Measurements from ENCODE around the gene S100PBP. TPM values are rescaled to one million over a fixed set of nuclear protein-coding genes. Genes with fewer than 3 reads are reported as not detected.

Gene S100PBP
- polyA plus RNA-seq, 3 donors, result 6.6 to 17.4 (median 7.1) TPM

DNA sequence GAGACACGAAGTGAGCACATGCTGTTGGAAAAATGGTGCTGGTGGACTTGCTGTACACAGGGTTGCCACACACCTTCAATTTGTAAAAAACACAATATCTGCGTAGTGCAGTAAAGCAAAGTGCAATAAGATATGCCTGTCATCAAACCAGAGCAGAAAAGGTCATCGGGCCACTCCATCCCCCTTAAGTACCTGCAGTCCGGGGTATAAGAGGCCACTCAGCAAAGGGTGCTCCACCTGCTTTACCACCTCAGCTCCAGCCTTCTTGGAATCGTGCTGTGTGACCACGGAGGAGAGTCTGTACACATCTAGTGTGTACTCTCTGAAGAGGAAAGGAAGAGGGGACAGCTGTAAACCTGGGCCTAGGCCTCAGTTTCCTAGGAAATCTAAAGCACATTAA, 11.2 kb upstream of the S100PBP start:
- WGBS (ENCODE audit: insufficient coverage), result 93% methylated on average over 3 of the region's 6 CpGs
- TF ChIP-seq, protein P1, sequence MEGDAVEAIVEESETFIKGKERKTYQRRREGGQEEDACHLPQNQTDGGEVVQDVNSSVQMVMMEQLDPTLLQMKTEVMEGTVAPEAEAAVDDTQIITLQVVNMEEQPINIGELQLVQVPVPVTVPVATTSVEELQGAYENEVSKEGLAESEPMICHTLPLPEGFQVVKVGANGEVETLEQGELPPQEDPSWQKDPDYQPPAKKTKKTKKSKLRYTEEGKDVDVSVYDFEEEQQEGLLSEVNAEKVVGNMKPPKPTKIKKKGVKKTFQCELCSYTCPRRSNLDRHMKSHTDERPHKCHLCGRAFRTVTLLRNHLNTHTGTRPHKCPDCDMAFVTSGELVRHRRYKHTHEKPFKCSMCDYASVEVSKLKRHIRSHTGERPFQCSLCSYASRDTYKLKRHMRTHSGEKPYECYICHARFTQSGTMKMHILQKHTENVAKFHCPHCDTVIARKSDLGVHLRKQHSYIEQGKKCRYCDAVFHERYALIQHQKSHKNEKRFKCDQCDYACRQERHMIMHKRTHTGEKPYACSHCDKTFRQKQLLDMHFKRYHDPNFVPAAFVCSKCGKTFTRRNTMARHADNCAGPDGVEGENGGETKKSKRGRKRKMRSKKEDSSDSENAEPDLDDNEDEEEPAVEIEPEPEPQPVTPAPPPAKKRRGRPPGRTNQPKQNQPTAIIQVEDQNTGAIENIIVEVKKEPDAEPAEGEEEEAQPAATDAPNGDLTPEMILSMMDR (IDR thresholded peaks at IDR 0.05), result no peak
- H3K27me3 ChIP-seq (ENCODE audit: control insufficient read depth in 2 of 2, insufficient read depth in 2 of 2, low read length in 2 of 2), result no peaks in the 10 kb centered on the region
- no peak overlapping the region for H3K9ac ChIP-seq (ENCODE audit: insufficient read depth, low read length, poor library complexity, severe bottlenecking)
- no peak overlapping the region for H3K4me3 Mint-ChIP-seq
- H3K4me3 ChIP-seq (replicated peaks in 1 of 3; ENCODE audit: low read depth in 2 of 3, low read length in 3 of 3), result no peak overlapping the region
- intact Hi-C loops (cut with micrococcal nuclease), result no loop called here
- H3K27ac ChIP-seq (ENCODE audit: low read depth in 1 of 2, low read length in 2 of 2), result no peak overlapping the region
- H3K4me1 ChIP-seq (ENCODE audit: control insufficient read depth in 1 of 2, insufficient read depth in 2 of 2, low read length in 2 of 2), result no peaks in the 10 kb centered on the region
- no peak overlapping the region for H3K4me2 ChIP-seq (replicated peaks; ENCODE audit: extremely low read depth, low read length, poor library complexity, severe bottlenecking)
- H3K9me3 Mint-ChIP-seq, result peaks cover 0 to 3% (median 1%) of the 10 kb centered on the region in 7 donors
- no peak overlapping the region for H3K27ac Mint-ChIP-seq
- H3K36me3 ChIP-seq (replicated peaks in 1 of 2; ENCODE audit: control insufficient read depth in 1 of 2, insufficient read depth in 2 of 2, low read length in 2 of 2), result peaks cover 63 to 89% of the 10 kb centered on the region in 2 donors
- H2AFZ ChIP-seq (ENCODE audit: insufficient read depth, low read depth, low read length, poor library complexity, severe bottlenecking), result no peak overlapping the region
- H3K4me1 Mint-ChIP-seq, result no peaks in the 10 kb centered on the region
- no peak for DNase-seq
- peaks cover 0 to 3% (median 2%) of the 10 kb centered on the region in 3 donors for H3K27me3 Mint-ChIP-seq (ENCODE audit: low read depth in 3 of 3)
- H4K20me1 ChIP-seq (ENCODE audit: insufficient read depth, low read length), result peaks cover 11% of the 10 kb centered on the region
- peaks cover 78 to 96% of the 10 kb centered on the region in 2 donors for H3K36me3 Mint-ChIP-seq
- H3K79me2 ChIP-seq (ENCODE audit: insufficient read depth, low read length), result peaks cover 12% of the 10 kb centered on the region
- H3K9me3 ChIP-seq (replicated peaks in 1 of 2; ENCODE audit: control insufficient read depth in 1 of 2, insufficient read depth in 1 of 2, low read length in 2 of 2), result no peaks in the 10 kb centered on the region

DNA sequence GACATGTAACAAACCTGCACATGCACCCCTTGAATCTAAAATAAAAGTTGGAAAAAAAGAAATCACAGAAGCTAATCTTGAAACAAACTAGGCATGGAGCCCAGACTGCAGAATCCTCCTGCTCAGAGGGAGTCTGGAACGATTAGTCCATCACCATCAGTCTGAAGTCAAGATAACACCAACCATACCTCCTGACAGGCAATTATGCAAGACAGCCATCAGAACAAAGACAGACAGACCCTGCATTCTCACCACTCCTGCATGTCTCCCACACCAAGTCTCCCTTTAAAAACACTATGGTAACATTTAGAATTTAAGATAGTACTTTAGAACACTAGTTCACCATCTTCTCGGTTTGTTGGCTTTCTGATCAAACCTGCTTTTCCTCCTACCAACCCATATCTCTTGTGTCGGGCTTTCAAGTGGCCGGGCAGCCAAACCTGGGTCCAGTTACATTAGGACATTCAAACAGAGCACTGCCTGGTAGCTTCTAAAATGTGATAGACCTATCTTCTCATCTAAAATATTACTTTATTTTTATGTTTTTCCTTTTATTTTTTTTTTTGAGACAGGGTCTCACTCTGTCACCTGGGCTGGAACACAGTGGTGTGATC, 10.4 kb upstream of the S100PBP start:
- intact Hi-C loops (cut with micrococcal nuclease), result no loop called here
- no peak for DNase-seq
- H3K27me3 Mint-ChIP-seq (ENCODE audit: low read depth in 3 of 3), result peaks cover 0 to 3% (median 2%) of the 10 kb centered on the region in 3 donors
- TF ChIP-seq, protein P1 (IDR thresholded peaks at IDR 0.05), result no peak
- Histone ChIP-seq H3K9ac (ENCODE audit: insufficient read depth, low read length, poor library complexity, severe bottlenecking) (no peak overlapping the region), H3K27me3 (ENCODE audit: control insufficient read depth in 2 of 2, insufficient read depth in 2 of 2, low read length in 2 of 2) (no peaks in the 10 kb centered on the region), H3K79me2 (ENCODE audit: insufficient read depth, low read length) (peaks cover 18% of the 10 kb centered on the region), H3K36me3 (replicated peaks in 1 of 2; ENCODE audit: control insufficient read depth in 1 of 2, insufficient read depth in 2 of 2, low read length in 2 of 2) (peaks cover 63 to 91% of the 10 kb centered on the region in 2 donors), H2AFZ (ENCODE audit: insufficient read depth, low read depth, low read length, poor library complexity, severe bottlenecking) (no peak overlapping the region), H3K4me3 (replicated peaks in 1 of 3; ENCODE audit: low read depth in 2 of 3, low read length in 3 of 3) (no peak overlapping the region), H3K27ac (ENCODE audit: low read depth in 1 of 2, low read length in 2 of 2) (no peak overlapping the region), H4K20me1 (ENCODE audit: insufficient read depth, low read length) (peaks cover 18% of the 10 kb centered on the region), H3K4me2 (replicated peaks; ENCODE audit: extremely low read depth, low read length, poor library complexity, severe bottlenecking) (no peak overlapping the region), H3K4me1 (ENCODE audit: control insufficient read depth in 1 of 2, insufficient read depth in 2 of 2, low read length in 2 of 2) (no peaks in the 10 kb centered on the region), H3K9me3 (replicated peaks in 1 of 2; ENCODE audit: control insufficient read depth in 1 of 2, insufficient read depth in 1 of 2, low read length in 2 of 2) (no peaks in the 10 kb centered on the region)
- peaks cover 80 to 97% of the 10 kb centered on the region in 2 donors for H3K36me3 Mint-ChIP-seq
- no peaks in the 10 kb centered on the region for H3K4me1 Mint-ChIP-seq
- peak overlapping the region in 2 of 7 donors; percentile 30 to 79 for H3K27ac Mint-ChIP-seq
- peaks cover 0 to 3% (median 1%) of the 10 kb centered on the region in 7 donors for H3K9me3 Mint-ChIP-seq
- no peak overlapping the region for H3K4me3 Mint-ChIP-seq
- 88% methylated on average over 1 of the region's 4 CpGs for WGBS (ENCODE audit: insufficient coverage)
